ENCODE measurements around the gene NFIL3.

GRCh38 chr9:91395106-91395552 is 28.5 kb downstream of the NFIL3 start:
- no peak for TF ChIP-seq CTCF (conservative IDR thresholded peaks at IDR 0.05; ENCODE audit: low read depth, low read length)
- no peak for TF ChIP-seq EZH2 (IDR thresholded peaks at IDR 0.05; ENCODE audit: borderline replicate concordance, low read depth, low read length, poor library complexity, severe bottlenecking)

All from A673 (cell line).